HCT116 (cell line): ENCODE data around the gene ANKRD63. TPM values are rescaled to one million over a fixed set of nuclear protein-coding genes. Genes with fewer than 3 reads are reported as not detected.

Experiments
- ATAC-seq: fragments of 200-7000 bp; cut with Tn5 transposase; 2 replicates; pipeline ENCODE4 v1.9.1; 2020; ENCODE audit warnings: mild to moderate bottlenecking, moderate library complexity
- BruUV-seq: library from RNA; stranded (reverse); fragments of 400-500 nt; replicated peaks from 2 replicates; lab custom pipeline; 2021; lab: Mats Ljungman, UMichigan
- CTCF ChIA-PET: fragments of 300-600 bp; sonication (Branson Sonifier 250); formaldehyde crosslinking; loops from one replicate; lab custom pipeline; 2021; ENCODE audit warnings: antibody characterized with exemption; lab: Charles Lee
- POLR2A ChIA-PET: fragments of 300-600, 350-600 bp; sonication (Branson Sonifier 250); formaldehyde crosslinking; loops from one replicate; lab custom pipeline; 2021; ENCODE audit warnings: antibody characterized with exemption; lab: Charles Lee
- RAD21 ChIA-PET, 2 experiments: fragments of 300-600 bp; sonication (Branson Sonifier 250); formaldehyde crosslinking; loops; one replicate each; lab custom pipeline; 2023; ENCODE audit warnings: low total read pairs in 2 of 2; ENCODE audit not compliant: uncharacterized antibody in 2 of 2, unreplicated experiment in 2 of 2, low non-redundant PET in 1 of 2; lab: Charles Lee
- DNase-seq: peaks from one replicate; pipeline ENCODE4 v3.0.0-alpha.2; 2010; ENCODE audit warnings: low read depth, low spot score
- H2AFZ ChIP-seq: fragments of 200-600 bp; shearing (Covaris generic), sonication (generic); 2 replicates; pipeline ENCODE4 v1.6.1; 2017; ENCODE audit warnings: low read depth, mixed run types, mixed read lengths, antibody characterized with exemption, low read length; ENCODE audit not compliant: poor library complexity, severe bottlenecking
- H3K27ac ChIP-seq: 2 replicates; pipeline ENCODE4 v1.5.1; 2012; ENCODE audit warnings: low read depth, low read length
- H3K27me3 ChIP-seq: fragments of 200-600 bp; sonication (generic); 2 replicates; pipeline ENCODE4 v1.6.1; 2016; ENCODE audit warnings: mixed run types, low read length, mixed read lengths; ENCODE audit not compliant: insufficient read depth
- H3K36me3 ChIP-seq, 2 experiments: fragments of 200-500 bp in 1 of 2; fragments of 200-600 bp in 1 of 2; sonication (Bioruptor generic) in 1 of 2; sonication (generic) in 1 of 2; 2 replicates each; pipeline versions ENCODE4 v1.5.1 to v1.6.1; 2014 to 2016; ENCODE audit warnings: low read length in 2 of 2, inconsistent platforms in 1 of 2, mixed read lengths in 1 of 2, mixed run types in 1 of 2; ENCODE audit not compliant: insufficient read depth in 2 of 2, control insufficient read depth in 1 of 2
- H3K4me1 ChIP-seq, 2 experiments: fragments of 200-600 bp in 1 of 2; sonication (generic) in 1 of 2; 2 replicates each; pipeline versions ENCODE4 v1.5.1 to v1.6.1; 2012 to 2017; ENCODE audit warnings: low read length in 2 of 2, inconsistent platforms in 1 of 2, mild to moderate bottlenecking in 1 of 2, mixed read lengths in 1 of 2, mixed run types in 1 of 2, moderate library complexity in 1 of 2; ENCODE audit not compliant: insufficient read depth in 2 of 2, control insufficient read depth in 1 of 2
- H3K4me2 ChIP-seq: fragments of 200-600 bp; sonication (generic); 2 replicates; pipeline ENCODE4 v1.6.1; 2017; ENCODE audit warnings: mixed run types, low read length, mixed read lengths
- H3K4me3 ChIP-seq, 2 experiments: fragments of 200-600 bp in 1 of 2; sonication (generic) in 1 of 2; replicated peaks in 1 of 2; 2 replicates each; pipeline ENCODE4 v1.5.1; 2011 to 2016; ENCODE audit warnings: low read length in 2 of 2, control low read depth in 1 of 2, low read depth in 1 of 2, mild to moderate bottlenecking in 1 of 2, mixed read lengths in 1 of 2, mixed run types in 1 of 2
- H3K79me2 ChIP-seq: fragments of 200-600 bp; sonication (generic); 2 replicates; pipeline ENCODE4 v1.6.1; 2017; ENCODE audit warnings: mild to moderate bottlenecking, mixed run types, low read length, moderate library complexity, mixed read lengths; ENCODE audit not compliant: insufficient read depth
- H3K9ac ChIP-seq: fragments of 200-600 bp; sonication (generic); 2 replicates; pipeline ENCODE4 v1.6.1; 2016; ENCODE audit warnings: low read length, mixed read lengths
- H3K9me2 ChIP-seq: fragments of 200-600 bp; sonication (generic), shearing (Covaris generic); 2 replicates; pipeline ENCODE4 v1.6.1; 2017; ENCODE audit warnings: mixed run types, mild to moderate bottlenecking, moderate library complexity; ENCODE audit not compliant: insufficient read depth
- H3K9me3 ChIP-seq, 2 experiments: fragments of 200-500 bp in 1 of 2; fragments of 200-600 bp in 1 of 2; sonication (Bioruptor generic) in 1 of 2; sonication (generic) in 1 of 2; 2 replicates each; pipeline ENCODE4 v1.6.1; 2014 to 2017; ENCODE audit warnings: low read length in 2 of 2, mixed read lengths in 2 of 2, inconsistent platforms in 1 of 2, low read depth in 1 of 2, mild to moderate bottlenecking in 1 of 2, mixed run types in 1 of 2, moderate library complexity in 1 of 2; ENCODE audit not compliant: control insufficient read depth in 1 of 2, insufficient read depth in 1 of 2
- H4K20me1 ChIP-seq: fragments of 200-600 bp; sonication (generic), shearing (Covaris generic); 2 replicates; pipeline ENCODE4 v1.6.1; 2017; ENCODE audit warnings: mixed run types, mild to moderate bottlenecking, moderate library complexity; ENCODE audit not compliant: insufficient read depth
- CBX3 ChIP-seq: IDR thresholded peaks from 2 replicates; pipeline ENCODE4 v1.6.1; 2012; ENCODE audit warnings: low read depth
- CEBPB ChIP-seq: IDR thresholded peaks from 2 replicates; pipeline ENCODE4 v1.6.1; 2012; ENCODE audit warnings: low read depth
- EGR1 ChIP-seq: IDR thresholded peaks from 2 replicates; pipeline ENCODE4 v1.6.1; 2012; ENCODE audit warnings: low read depth
- ELF1 ChIP-seq: IDR thresholded peaks from 2 replicates; pipeline ENCODE4 v1.6.1; 2012; ENCODE audit warnings: low read depth, borderline replicate concordance
- EZH2 ChIP-seq: fragments of 200-600 bp; sonication (generic); IDR thresholded peaks from 2 replicates; pipeline ENCODE4 v1.6.1; 2017; ENCODE audit warnings: antibody characterized with exemption, mixed run types
- EZH2phosphoT487 ChIP-seq: fragments of 200-600 bp; IDR thresholded peaks from 2 replicates; pipeline ENCODE4 v1.6.1; 2018; ENCODE audit warnings: antibody characterized with exemption, borderline replicate concordance
- FOSL1 ChIP-seq: IDR thresholded peaks from 2 replicates; pipeline ENCODE4 v1.6.1; 2012; ENCODE audit warnings: low read depth
- JUND ChIP-seq: IDR thresholded peaks from 2 replicates; pipeline ENCODE4 v1.6.1; 2012
- POLR2A ChIP-seq: IDR thresholded peaks from 2 replicates; pipeline ENCODE4 v1.7.0; 2011; ENCODE audit warnings: borderline replicate concordance; ENCODE audit not compliant: insufficient read depth, insufficient read length; ENCODE audit errors: extremely low read depth
- POLR2AphosphoS5 ChIP-seq: IDR thresholded peaks from 2 replicates; pipeline ENCODE4 v1.6.1; 2011; ENCODE audit warnings: mild to moderate bottlenecking, low read depth, low read length, moderate library complexity
- RAD21 ChIP-seq: IDR thresholded peaks from 2 replicates; pipeline ENCODE4 v1.6.1; 2012; ENCODE audit warnings: low read depth, mild to moderate bottlenecking
- SIN3A ChIP-seq: IDR thresholded peaks from 2 replicates; pipeline ENCODE4 v1.6.1; 2012; ENCODE audit warnings: low read depth
- SRF ChIP-seq: IDR thresholded peaks from 2 replicates; pipeline ENCODE4 v1.6.1; 2012; ENCODE audit warnings: low read depth
- TCF7L2 ChIP-seq: IDR thresholded peaks from 2 replicates; pipeline ENCODE4 v1.7.0; 2011; ENCODE audit warnings: borderline replicate concordance, inconsistent platforms; ENCODE audit not compliant: insufficient read depth, insufficient read length; ENCODE audit errors: extremely low read depth
- YY1 ChIP-seq: IDR thresholded peaks from 2 replicates; pipeline ENCODE4 v1.6.1; 2011; ENCODE audit warnings: low read length, low read depth, moderate library complexity, mild to moderate bottlenecking; ENCODE audit not compliant: insufficient replicate concordance; ENCODE audit errors: extremely low read depth
- ZNF274 ChIP-seq: fragments of 200-500 bp; sonication (Bioruptor generic); IDR thresholded peaks from 2 replicates; pipeline ENCODE4 v1.6.1; 2014; ENCODE audit warnings: mild to moderate bottlenecking, low read depth, low read length, inconsistent platforms
- intact Hi-C: fragments of 100-400 bp; cut with micrococcal nuclease; formaldehyde crosslinking; loops from 2 replicates; pipeline ENCODE4 v1.10.0; 2022
- total RNA-seq: library from RNA; stranded (reverse); gene quantifications from one replicate; pipeline ENCODE4 v1.2.1, GENCODE V29; 2021; ENCODE audit not compliant: unreplicated experiment
- TF ChIP-seq, protein P1 (sequence below): IDR thresholded peaks from 2 replicates; pipeline ENCODE4 v1.6.1; 2012; ENCODE audit warnings: low read depth
- TF ChIP-seq, protein P2 (sequence below): IDR thresholded peaks from 2 replicates; pipeline ENCODE4 v1.6.1; 2012
- TF ChIP-seq, protein P3 (sequence below): IDR thresholded peaks from 2 replicates; pipeline ENCODE4 v1.6.1; 2011; ENCODE audit warnings: mild to moderate bottlenecking, low read length, moderate library complexity; ENCODE audit not compliant: insufficient replicate concordance; ENCODE audit errors: extremely low read depth
- TF ChIP-seq, protein P4 (sequence below): IDR thresholded peaks from 2 replicates; pipeline ENCODE4 v1.6.1; 2012

The ANKRD63 gene
- total RNA-seq, 1 experiment from 2014 or later, result 0.89 TPM

DNA sequence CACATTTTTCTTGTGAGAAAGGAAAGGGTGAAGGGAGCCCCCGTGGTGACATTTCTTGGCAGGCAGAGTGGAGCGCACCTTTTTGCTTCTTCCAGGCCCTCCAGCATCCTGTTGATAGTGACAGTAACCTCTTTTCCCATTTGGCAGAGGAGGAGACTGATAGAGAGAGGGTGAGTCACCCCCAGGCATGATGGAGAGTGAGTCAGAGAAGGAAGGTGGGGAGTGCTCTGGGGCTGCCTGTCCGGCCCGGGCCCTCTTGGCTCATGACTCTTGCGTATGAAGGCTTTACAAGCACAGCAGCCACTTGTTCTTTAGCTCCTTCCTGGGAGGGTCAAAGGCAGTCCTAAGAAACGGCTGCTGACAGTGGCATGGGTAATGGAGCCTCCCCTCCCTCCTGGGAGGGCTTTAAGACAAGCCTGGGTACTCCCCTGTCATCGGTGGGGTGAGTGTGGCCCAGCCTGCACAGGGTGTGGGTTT lies 16.0 kb downstream of the ANKRD63 start:
- Histone ChIP-seq H3K79me2 (no peaks in the 10 kb centered on the region), H2AFZ (no peak overlapping the region), H3K4me2 (peak overlapping the region; percentile 69), H3K27ac (peak overlapping the region; percentile 57), H3K4me1 (peaks cover 17 to 28% of the 10 kb centered on the region in 2 experiments), H4K20me1 (no peaks in the 10 kb centered on the region), H3K9me2 (no peaks in the 10 kb centered on the region), H3K9ac (peak overlapping the region; percentile 57), H3K27me3 (no peaks in the 10 kb centered on the region), H3K36me3 (peaks cover 0 to 3% of the 10 kb centered on the region in 2 experiments; a peak in 1 of 4 replicates), H3K4me3 (0 out of 4 replicates have a peak overlapping the region, but pooled peaks of 1 of the 2 experiments have one; percentile 9), H3K9me3 (no peaks in the 10 kb centered on the region)
- RAD21 ChIA-PET, result no interaction called here
- DNase-seq (peak; percentile 71), ATAC-seq (peak; percentile 98)
- POLR2A ChIA-PET, result interaction anchor here (1.0 kb wide), 1 partner anchor 174 kb away, joined by 3 read pairs; the partner anchor contains the start of gene BAHD1
- CTCF ChIA-PET, result interaction anchor here (0.9 to 1.7 kb wide), 2 partner anchors 12 to 49 kb away, joined by 3 to 5 read pairs; no protein-coding TSS in a partner anchor
- intact Hi-C loops, result no loop called here
- no TSS peak for BruUV-seq
- TF ChIP-seq CBX3 (no peak), JUND (peak; percentile 94), YY1 (peak; percentile 22), EGR1 (no peak), TCF7L2 (no peak), EZH2 (no peak), POLR2AphosphoS5 (peak; percentile 31; the same call in 1 of the 2 replicates), EZH2phosphoT487 (no peak), POLR2A (no peak), FOSL1 (peak; percentile 97), RAD21 (no peak), ZNF274 (no peak), SIN3A (no peak), ELF1 (no peak), SRF (no peak), CEBPB (no peak)
- TF ChIP-seq, protein P1, sequence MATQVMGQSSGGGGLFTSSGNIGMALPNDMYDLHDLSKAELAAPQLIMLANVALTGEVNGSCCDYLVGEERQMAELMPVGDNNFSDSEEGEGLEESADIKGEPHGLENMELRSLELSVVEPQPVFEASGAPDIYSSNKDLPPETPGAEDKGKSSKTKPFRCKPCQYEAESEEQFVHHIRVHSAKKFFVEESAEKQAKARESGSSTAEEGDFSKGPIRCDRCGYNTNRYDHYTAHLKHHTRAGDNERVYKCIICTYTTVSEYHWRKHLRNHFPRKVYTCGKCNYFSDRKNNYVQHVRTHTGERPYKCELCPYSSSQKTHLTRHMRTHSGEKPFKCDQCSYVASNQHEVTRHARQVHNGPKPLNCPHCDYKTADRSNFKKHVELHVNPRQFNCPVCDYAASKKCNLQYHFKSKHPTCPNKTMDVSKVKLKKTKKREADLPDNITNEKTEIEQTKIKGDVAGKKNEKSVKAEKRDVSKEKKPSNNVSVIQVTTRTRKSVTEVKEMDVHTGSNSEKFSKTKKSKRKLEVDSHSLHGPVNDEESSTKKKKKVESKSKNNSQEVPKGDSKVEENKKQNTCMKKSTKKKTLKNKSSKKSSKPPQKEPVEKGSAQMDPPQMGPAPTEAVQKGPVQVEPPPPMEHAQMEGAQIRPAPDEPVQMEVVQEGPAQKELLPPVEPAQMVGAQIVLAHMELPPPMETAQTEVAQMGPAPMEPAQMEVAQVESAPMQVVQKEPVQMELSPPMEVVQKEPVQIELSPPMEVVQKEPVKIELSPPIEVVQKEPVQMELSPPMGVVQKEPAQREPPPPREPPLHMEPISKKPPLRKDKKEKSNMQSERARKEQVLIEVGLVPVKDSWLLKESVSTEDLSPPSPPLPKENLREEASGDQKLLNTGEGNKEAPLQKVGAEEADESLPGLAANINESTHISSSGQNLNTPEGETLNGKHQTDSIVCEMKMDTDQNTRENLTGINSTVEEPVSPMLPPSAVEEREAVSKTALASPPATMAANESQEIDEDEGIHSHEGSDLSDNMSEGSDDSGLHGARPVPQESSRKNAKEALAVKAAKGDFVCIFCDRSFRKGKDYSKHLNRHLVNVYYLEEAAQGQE, result no peak
- TF ChIP-seq, protein P2, sequence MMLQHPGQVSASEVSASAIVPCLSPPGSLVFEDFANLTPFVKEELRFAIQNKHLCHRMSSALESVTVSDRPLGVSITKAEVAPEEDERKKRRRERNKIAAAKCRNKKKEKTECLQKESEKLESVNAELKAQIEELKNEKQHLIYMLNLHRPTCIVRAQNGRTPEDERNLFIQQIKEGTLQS, result no peak
- TF ChIP-seq, protein P3, sequence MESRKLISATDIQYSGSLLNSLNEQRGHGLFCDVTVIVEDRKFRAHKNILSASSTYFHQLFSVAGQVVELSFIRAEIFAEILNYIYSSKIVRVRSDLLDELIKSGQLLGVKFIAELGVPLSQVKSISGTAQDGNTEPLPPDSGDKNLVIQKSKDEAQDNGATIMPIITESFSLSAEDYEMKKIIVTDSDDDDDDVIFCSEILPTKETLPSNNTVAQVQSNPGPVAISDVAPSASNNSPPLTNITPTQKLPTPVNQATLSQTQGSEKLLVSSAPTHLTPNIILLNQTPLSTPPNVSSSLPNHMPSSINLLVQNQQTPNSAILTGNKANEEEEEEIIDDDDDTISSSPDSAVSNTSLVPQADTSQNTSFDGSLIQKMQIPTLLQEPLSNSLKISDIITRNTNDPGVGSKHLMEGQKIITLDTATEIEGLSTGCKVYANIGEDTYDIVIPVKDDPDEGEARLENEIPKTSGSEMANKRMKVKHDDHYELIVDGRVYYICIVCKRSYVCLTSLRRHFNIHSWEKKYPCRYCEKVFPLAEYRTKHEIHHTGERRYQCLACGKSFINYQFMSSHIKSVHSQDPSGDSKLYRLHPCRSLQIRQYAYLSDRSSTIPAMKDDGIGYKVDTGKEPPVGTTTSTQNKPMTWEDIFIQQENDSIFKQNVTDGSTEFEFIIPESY, result no peak
- TF ChIP-seq, protein P4, sequence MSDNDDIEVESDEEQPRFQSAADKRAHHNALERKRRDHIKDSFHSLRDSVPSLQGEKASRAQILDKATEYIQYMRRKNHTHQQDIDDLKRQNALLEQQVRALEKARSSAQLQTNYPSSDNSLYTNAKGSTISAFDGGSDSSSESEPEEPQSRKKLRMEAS, result peak; percentile 61; the same call in 1 of the 2 replicates
